Gastrocnemius medialis (tissue), 4 donors: ENCODE data around the gene PLD2.

ENCODE experiments used
- CTCF ChIP-seq, 5 experiments: fragments of 450-650 bp in 3 of 5; fragments of 200-600 bp in 2 of 5; sonication (generic) in 2 of 5; IDR thresholded peaks in 4 of 5; conservative IDR thresholded peaks in 1 of 5; 1 replicate in 4 of 5; 2 replicates in 1 of 5; pipeline ENCODE4 v1.5.1; 2016 to 2019; ENCODE audit warnings: antibody characterized with exemption in 5 of 5, mild to moderate bottlenecking in 3 of 5, moderate library complexity in 3 of 5
- POLR2A ChIP-seq, 2 donors: fragments of 450-650 bp; IDR thresholded peaks; one replicate each; pipeline ENCODE4 v1.6.1; 2017; ENCODE audit warnings: antibody characterized with exemption in 2 of 2, mild to moderate bottlenecking in 2 of 2, moderate library complexity in 2 of 2

GRCh38 chr17:4768298-4768697 is 38.7 kb upstream of the PLD2 start:
- TF ChIP-seq CTCF (IDR thresholded peaks at IDR 0.05 in 4 of 5, conservative IDR thresholded peaks at IDR 0.05 in 1 of 5) (no peak), POLR2A (IDR thresholded peaks at IDR 0.05) (no peak)
